ENCODE measurements around the gene BMERB1.

Gene BMERB1

DNA sequence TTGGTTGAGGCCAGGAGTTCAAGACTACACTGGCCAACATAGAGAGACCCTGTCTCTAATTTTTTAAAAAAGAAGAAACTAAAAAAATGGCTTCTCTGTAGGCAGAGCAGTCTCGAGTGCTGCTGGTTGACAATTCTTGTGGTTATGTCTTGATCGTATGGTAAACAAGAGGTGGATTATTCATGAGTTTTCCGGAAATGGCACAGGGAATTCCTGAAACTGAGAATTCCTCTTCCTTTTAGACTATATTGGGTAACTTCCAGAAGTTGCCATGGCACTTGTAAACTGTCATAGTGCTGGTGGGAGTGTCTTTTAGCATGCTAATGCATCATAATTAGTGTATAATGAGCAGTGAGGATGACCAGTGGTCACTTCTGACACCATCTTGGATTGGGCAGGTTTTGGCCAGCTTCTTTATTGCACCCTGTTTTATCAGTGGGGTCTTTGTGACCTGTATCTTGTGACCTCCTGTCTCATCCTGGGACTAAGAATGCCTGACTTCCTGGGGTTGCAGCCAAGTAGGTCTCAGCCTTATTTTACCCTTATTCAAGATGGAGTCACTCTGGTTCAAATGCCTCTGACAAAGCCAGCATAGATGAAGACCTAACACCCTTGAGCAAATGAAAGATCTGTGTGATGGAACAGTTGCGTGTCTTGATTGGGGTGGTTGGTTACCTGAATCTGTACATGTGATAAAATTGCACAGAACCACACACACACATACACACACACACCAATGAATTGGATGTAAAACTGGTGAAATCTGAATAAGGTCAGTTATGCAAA lies 30.2 kb downstream of the BMERB1 start:
- no peak for DNase-seq

GRCh38 chr16:15466131-15466530 lies 31.7 kb downstream of the BMERB1 start:
- no peak for DNase-seq

GRCh38 chr16:15466886-15467781 lies 32.7 kb downstream of the BMERB1 start:
- DNase-seq = no peak

DNA sequence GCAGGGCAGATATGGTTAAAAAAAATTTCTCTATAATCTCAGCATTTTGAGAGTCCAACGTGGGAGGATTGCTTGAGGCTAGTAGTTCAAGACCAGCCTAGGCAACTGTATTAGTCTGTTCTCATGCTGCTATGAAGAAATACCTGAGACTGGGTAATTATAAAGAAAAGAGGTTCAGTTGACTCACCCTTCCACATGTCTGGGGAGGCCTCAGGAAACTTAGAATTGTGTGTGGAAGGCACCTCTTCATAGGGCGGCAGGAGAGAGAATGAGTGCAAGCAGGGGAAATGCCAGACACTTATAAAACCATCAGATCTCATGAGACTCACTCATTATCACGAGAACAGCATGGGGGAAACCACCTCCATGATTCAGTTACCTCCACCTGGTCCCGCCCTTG lies 42.6 kb downstream of the BMERB1 start:
- DNase-seq = peak; percentile 42

- DNase-seq = no peak
Measured at GRCh38 chr16:15477802-15478201, 43.4 kb downstream of the BMERB1 start.

GRCh38 chr16:15482068-15482747 lies 47.8 kb downstream of the BMERB1 start:
- peak; percentile 59 for DNase-seq

DNA sequence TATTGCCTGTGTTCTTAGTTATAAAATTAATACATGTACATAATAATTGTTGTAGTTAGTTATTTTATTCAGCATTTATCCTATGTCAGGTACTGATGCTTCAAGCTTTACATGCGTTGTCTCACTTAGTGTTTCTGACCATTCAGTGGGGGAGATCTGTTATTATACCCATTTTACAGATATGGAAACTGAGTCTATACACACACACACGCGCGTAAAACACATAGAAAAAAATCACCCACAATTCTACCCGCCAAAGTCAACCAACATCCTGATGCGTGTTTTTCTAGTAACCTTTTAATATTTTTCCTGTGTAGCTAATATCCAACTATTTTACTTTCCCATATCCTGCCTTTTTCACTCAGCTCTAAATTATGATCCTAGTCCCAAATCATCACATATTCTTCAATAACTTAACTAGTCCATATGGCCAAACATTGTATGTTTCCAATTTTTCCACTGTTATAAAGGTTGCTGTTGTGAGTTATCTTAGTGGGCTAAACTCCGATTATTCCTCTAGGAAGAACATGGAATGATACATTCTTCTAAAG lies 48.4 kb downstream of the BMERB1 start:
- no peak for DNase-seq

DNA sequence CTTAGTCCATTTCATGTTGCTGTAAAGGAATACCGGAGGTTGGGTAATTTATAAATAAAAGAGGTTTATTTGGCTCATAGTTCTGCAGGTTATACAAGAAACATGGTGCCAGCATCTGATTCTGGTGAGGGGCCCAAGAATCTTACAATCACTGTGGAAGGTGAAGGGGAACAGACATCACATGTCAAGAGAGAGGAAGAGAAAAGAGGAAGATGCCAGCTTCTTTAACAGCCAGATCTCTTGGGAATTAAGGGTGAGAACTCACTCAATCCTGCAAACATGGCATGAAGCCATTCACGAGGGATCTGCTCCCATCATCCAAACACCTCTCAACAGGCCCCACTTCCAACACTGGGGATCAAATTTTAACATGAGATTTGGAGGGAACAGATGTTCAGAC lies 49.5 kb downstream of the BMERB1 start:
- peak; percentile 35 for DNase-seq

- DNase-seq = no peak
Measured at GRCh38 chr16:15484662-15485061, 50.3 kb downstream of the BMERB1 start.

DNA sequence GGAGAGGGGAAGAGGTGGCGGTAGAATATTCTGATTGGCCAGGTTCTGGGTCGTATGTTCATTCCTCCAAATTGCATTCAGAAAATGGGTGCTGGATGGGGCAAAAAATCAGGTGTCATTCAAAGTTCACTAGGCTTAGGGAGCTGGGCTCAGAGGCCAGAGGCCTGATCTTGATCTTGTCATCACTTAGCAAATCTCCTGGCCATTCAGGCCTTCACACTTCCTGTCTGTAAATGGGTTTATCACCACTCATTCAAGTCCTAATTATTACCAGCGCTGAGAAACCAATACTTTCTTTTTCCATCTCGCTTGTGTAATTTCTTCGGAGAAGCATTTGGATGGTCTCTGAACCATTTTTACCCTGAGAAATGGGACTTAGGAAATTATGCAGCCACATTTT lies 50.8 kb downstream of the BMERB1 start:
- DNase-seq = peak; percentile 19

GRCh38 chr16:15486661-15487060 lies 52.3 kb downstream of the BMERB1 start:
- no peak for DNase-seq

DNA sequence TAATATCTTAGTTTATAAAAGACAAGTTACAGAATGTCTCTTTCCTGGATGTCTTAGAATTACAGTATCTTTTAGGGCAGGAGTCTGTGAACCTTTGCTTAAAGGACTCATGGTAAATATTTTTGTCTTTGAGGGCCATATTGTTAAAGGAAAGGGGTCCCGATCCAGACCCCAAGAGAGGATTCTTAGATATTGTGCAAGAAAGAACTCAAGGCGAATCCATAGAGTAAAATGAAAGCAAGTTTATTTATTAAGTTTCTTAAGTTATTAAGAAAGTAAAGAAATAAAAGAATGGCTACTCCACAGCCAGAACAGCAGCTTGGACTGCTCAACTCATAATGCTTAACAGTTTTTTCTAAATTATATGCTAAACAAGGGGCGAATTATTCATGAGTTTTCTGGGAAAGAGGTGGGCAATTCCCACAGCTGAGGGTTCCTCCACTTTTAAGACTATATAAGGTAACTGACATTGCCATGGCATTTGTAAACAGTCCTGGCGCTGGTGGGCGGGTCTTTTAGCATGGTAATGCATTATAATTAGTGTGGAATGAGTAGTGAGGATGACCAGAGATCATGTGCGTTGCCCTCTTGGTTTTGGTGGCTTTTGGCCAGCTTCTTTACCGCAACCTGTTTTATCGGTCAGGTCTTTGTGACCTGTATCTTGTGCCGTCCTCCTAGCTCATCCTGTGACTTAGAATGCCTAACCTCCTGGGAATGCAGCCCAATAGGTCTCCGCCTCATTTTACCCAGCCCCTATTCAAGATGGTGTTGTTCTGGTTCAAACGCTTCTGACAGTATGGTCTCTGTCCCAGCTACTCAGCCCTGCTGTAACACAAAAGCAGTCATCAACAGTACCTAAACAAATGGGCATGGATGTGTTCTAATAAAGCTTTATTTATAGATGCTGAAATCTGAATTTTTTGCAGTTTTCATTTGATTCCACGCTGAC lies 53.2 kb downstream of the BMERB1 start:
- peak; percentile 43 for DNase-seq

GRCh38 chr16:15489016-15489415 lies 54.6 kb downstream of the BMERB1 start:
- peak; percentile 55 for DNase-seq

DNA sequence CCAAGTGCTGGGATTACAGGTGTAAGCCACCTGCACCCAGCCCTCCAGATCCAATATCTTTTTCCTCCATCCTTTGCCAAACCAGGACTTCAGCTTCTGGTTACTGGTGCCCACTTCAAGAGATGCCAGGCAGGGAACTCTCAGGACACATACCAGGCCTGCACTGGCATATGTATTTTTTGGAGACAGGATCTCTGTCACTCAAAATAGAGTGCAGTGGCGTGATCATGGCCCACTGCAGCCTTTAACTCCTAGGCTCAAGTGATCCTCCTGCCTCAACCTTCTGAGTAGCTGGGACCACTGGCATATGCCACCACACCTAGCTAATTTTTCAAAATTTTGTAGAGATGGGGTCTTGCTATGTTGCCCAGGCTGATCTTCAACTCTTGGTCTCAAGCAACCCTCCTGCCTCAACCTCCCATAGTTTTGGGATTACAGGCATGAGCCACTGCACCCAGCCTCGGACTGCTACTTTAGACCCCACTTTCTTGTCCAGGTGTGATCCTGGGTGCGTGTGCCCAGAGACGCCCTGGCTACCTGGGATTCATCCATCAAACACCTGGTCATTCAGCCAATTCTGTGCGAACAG lies 55.8 kb downstream of the BMERB1 start:
- peak; percentile 35 for DNase-seq

DNA sequence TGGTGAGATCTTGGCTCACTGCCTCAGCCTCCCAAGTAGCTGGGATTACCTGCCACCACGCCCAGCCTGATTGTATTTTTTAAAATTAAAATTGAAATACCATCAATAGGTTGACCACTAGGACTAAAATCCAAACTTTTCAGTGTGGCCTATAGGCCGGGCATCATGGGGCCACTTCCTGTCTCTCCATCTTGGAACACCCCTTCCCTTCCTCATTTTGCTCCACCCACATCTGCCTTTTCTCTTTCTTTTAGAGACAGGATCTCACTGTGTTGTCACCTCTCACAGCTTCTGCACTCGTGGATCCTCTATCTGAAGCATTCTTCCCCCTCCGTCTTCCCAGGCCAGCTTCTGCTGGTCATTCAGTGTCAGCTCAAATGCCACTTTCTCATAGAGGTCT lies 57.0 kb downstream of the BMERB1 start:
- no peak for DNase-seq

DNA sequence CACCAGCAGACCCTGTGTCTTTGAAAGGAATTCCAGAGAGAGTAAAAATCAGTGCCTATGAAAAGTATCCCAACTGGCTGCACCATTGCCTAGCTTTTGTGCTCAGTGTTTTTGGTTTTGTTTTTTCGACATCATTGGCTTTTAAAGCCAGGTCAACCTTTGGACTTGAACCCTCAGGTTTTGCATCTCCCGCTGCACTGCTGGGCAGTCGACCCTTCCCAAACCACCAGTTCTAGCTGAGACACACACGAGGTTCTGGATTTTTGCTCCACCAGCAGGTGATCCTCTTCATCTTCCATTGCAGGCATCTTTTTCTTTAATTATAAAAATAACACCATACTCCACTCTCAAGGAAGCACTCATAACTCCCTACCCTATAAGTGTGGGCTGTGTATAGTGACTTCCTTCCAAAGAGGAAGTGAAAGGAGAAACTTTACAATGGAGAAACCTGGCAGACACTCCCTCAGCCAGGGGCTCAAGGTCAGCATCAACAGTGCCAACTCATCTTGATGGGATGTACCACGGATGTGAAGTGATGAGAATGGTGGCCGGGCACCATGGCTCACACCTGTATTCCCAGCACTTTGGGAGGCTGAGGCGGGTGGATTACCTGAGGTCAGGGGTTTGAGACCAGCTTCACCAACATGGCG lies 57.8 kb downstream of the BMERB1 start:
- DNase-seq = no peak

DNA sequence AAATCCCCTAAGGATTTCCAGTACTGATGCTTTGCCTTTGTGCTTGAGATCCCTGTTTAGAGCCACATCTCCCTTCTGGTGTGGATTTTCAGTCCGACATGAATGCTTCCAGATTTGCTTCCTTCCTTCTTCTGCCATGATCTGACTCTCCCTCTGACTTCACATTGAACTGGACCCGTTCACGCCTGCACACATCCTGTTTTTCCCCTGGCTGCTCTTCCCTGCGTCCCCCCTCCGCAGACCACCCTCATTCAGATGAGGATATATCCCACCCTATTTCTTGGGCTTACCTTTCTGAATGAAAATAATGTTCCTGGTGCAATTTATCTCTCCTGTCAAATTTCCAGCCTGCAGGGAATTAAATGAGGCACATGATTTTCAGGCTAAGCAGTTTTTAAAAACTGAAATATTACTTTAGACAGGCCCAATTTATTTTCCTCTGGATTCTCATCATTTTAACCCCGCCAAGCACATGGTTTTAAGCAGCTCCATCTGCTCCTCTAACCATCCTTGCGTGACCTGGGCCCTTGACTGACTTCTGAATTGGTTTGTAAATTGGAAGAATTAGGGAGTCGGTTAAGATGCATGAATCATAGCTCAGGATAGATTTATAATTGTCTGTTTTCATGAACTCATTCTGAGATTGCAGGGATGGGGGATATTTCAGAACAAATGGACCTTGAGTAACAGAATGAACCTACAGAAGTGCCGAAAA lies 59.2 kb downstream of the BMERB1 start:
- no peak for DNase-seq

GRCh38 chr16:15494236-15494635 lies 59.8 kb downstream of the BMERB1 start:
- no peak for DNase-seq

- no peak for DNase-seq
Measured at GRCh38 chr16:15495898-15496297, 61.5 kb downstream of the BMERB1 start.

DNA sequence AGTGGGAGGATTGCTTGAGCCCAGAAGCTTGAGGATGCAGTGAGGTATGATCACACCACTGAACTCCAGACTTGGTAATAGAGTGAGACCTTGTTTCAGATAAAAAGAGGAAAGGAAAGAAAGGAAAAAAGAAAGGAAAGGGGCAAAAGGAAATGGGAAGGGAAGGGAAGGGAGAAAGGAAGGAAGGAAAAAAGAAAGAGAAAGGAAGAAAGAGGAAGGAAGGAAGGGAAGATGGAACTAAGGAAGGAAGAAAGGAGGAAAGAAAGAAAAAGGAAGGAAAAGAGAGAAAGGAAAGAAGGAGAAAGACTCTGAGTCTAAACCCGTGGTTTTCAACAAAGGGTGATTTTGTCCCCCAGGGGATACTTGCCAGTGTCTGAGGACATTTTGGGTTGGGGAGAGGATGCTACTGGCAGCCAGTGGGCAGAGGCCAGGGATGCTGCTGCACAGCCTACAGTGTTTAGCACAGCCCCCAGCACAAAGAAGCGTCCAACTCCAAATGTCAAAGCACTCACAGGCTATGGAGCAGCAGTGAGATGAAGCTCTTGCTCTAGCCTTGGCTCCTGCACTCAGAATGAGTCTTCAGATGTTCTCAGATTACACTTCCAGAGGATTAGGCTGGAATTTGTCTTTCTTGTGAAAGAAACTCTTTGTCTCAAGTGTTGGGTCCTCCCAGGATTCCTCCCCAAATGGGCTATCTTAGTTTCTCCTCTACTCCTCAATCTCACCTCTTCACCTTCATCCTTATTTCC lies 64.2 kb downstream of the BMERB1 start:
- no peak for DNase-seq
